Measurements from ENCODE around the gene KDM8. TPM values are rescaled to one million over a fixed set of nuclear protein-coding genes. Genes with fewer than 3 reads are reported as not detected.

KDM8 gene
- total RNA-seq, 4 donors from 2014 or later, result 1.9 to 12.0 (median 4.0) TPM

- 100% methylated on average over 3 of the region's 5 CpGs; no CpG with 5 or more reads in 1 of the 2 donors for WGBS, 2 donors (ENCODE audit: low coverage in 1 of 2)
- peak overlapping the region in 1 of 4 donors; percentile 84 for H3K27ac ChIP-seq
- ATAC-seq, result no peak
Observed at GRCh38 chr16:27239026-27239425, 35.7 kb downstream of the KDM8 start.

DNA sequence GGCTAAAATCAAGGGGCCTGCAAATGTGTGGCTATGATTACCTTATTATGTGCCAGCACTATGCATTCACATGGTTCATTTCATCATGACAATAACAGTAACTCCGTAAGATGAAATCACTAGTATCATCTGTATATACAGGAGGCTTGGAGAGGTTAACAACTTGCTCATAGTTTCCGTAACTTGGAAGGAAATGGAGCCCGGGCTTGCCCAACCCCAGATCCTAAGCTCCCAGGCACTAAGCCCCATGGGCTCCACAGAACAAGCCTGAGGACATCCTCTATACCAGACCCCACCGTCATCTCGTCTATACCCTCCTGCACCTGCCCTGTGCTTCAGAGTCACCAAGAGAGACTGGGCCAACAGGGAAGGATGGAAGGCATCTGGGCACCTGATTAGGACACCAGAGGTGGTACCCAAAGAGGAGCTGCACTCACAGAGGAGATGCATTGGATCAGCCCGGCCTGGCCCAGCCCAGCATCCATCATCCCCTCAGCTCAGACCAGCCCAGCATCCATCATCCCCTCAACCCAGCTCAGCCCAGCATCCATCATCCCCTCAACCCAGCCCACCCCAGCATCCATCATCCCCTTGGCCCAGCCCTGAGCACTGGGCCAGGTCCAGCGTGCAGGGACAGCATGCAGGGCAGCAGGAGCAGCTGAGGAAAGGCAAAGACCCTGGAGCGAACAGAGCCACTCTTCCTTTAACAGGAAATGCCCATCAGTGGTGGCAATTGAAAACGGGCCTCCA lies 36.8 kb downstream of the KDM8 start:
- 83% methylated on average over 2 to 5 of the region's 9 CpGs for WGBS, 2 donors (ENCODE audit: low coverage in 1 of 2)
- Histone ChIP-seq H3K4me3 (no peak overlapping the region), H3K27ac (peak overlapping the region in 3 of 4 donors; percentile 81 to 85 (median 84)), H3K4me1 (peaks cover 0 to 99% (median 41%) of the 10 kb centered on the region in 3 donors), H3K27me3 (no peaks in the 10 kb centered on the region), H3K36me3 (no peaks in the 10 kb centered on the region), H3K9me3 (no peaks in the 10 kb centered on the region)
- no peak for TF ChIP-seq CTCF (IDR thresholded peaks at IDR 0.05)
- TF ChIP-seq POLR2AphosphoS5 (IDR thresholded peaks at IDR 0.05), result no peak
- TF ChIP-seq EP300 (IDR thresholded peaks at IDR 0.05), result no peak
- TF ChIP-seq POLR2A (IDR thresholded peaks at IDR 0.05), result no peak
- no peak for ATAC-seq

More at GRCh38 chr16:27239026-27239425, 35.7 kb downstream of the KDM8 start:
- no peak overlapping the region for H3K4me3 ChIP-seq
- H3K36me3 ChIP-seq, result peaks cover 0 to 5% of the 10 kb centered on the region in 2 donors
- H3K27me3 ChIP-seq, result no peaks in the 10 kb centered on the region
- TF ChIP-seq POLR2AphosphoS5 (IDR thresholded peaks at IDR 0.05) (no peak), POLR2A (IDR thresholded peaks at IDR 0.05) (no peak), EP300 (IDR thresholded peaks at IDR 0.05) (no peak), CTCF (IDR thresholded peaks at IDR 0.05) (no peak)
- H3K4me1 ChIP-seq, result peaks cover 0 to 96% (median 37%) of the 10 kb centered on the region in 3 donors
- H3K9me3 ChIP-seq, result no peaks in the 10 kb centered on the region

- H3K27ac ChIP-seq, result peak overlapping the region in 3 of 4 donors; percentile 81 to 85 (median 84)
- no peaks in the 10 kb centered on the region for H3K36me3 ChIP-seq
- H3K4me3 ChIP-seq, result no peak overlapping the region
- ATAC-seq, result no peak
- no peaks in the 10 kb centered on the region for H3K9me3 ChIP-seq
- 81 to 87% methylated on average over 5 to 6 of the region's 6 CpGs for WGBS, 2 donors (ENCODE audit: low coverage in 1 of 2)
- no peaks in the 10 kb centered on the region for H3K27me3 ChIP-seq
- TF ChIP-seq POLR2AphosphoS5 (IDR thresholded peaks at IDR 0.05), result peak; percentile 39
- TF ChIP-seq EP300 (IDR thresholded peaks at IDR 0.05), result no peak
- TF ChIP-seq CTCF (IDR thresholded peaks at IDR 0.05), result no peak
- no peak for TF ChIP-seq POLR2A (IDR thresholded peaks at IDR 0.05)
- H3K4me1 ChIP-seq, result peaks cover 0 to 99% (median 32%) of the 10 kb centered on the region in 3 donors
Observed at GRCh38 chr16:27240948-27241531, 37.7 kb downstream of the KDM8 start.

- Histone ChIP-seq H3K4me1 (peaks cover 0 to 99% (median 31%) of the 10 kb centered on the region in 3 donors), H3K27ac (peak overlapping the region in 3 of 4 donors; percentile 81 to 85 (median 84)), H3K36me3 (no peaks in the 10 kb centered on the region), H3K9me3 (no peaks in the 10 kb centered on the region), H3K27me3 (no peaks in the 10 kb centered on the region), H3K4me3 (no peak overlapping the region)
- TF ChIP-seq EP300 (IDR thresholded peaks at IDR 0.05), result no peak
- no peak for TF ChIP-seq POLR2AphosphoS5 (IDR thresholded peaks at IDR 0.05)
- TF ChIP-seq CTCF (IDR thresholded peaks at IDR 0.05), result no peak
- no peak for TF ChIP-seq POLR2A (IDR thresholded peaks at IDR 0.05)
- 56 to 65% methylated on average over 8 to 11 of the region's 13 CpGs for WGBS, 2 donors (ENCODE audit: low coverage in 1 of 2)
- ATAC-seq, result no peak
Observed at GRCh38 chr16:27241658-27242057, 38.3 kb downstream of the KDM8 start.

Data from gastroesophageal sphincter (tissue), 4 donors.